HG02763 (cell line): ENCODE results near the gene ARMC12.
A peak's percentile ranks its signal among the peaks of the same experiment; 100 is the strongest.
"Not testable (repeated sequence)": the region's sequence is repeated elsewhere in the genome, so short reads cannot be mapped to it uniquely, and the experiment has no call there.

ENCODE experiments used
- ATAC-seq: cut with Tn5 transposase; IDR thresholded peaks from one replicate; pipeline ENCODE4 v1.9.1; 2021; ENCODE audit warnings: mild to moderate bottlenecking, moderate library complexity; ENCODE audit not compliant: unreplicated experiment

ARMC12 gene

GRCh38 chr6:35736982-35737412 is at the start of gene ARMC12:
Gene ARMC12, plus strand, starts transcription at chr6:35737032. Its CDS starts 77 bp downstream, at chr6:35737109.
- no peak for ATAC-seq

GRCh38 chr6:35687658-35688604 is 48.9 kb upstream of the ARMC12 start:
- peak; percentile 38 for ATAC-seq

DNA sequence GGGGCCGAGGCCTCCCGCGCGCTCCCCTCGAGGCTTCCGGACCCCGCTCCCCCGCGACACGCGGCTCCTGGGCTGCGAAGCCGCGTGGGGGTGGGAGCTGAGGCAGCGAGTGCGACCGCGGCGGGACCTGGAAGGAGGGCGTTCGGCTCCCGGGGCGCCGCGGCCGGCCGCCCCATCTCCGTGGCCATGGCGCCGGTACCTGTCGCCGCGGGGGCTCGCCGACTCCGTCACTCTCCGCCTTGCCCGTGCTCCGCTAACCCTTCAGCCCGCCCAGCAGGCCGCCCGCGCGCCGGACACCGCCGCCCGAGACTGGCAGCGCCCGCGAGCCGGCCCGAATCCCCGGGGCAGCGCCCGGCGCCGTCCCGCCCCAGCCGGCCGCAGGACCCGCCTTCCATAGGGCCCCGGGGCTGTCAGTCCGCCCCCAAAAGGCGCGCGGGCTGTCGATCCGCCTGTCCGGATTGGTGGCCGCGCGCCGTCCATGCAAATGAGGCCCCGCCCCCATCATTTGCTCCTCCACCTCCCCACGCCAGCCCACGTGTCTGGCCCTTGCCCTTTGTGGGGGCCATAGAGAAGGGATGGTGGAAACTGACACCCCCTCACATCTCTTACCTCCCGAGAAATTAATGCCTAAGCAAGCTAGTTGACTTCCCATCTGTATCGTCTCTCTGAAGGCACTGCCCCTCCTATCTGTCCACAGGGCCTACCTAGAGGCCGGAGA is 48.1 kb upstream of the ARMC12 start, which contains the start of gene FKBP5:
TSS of gene FKBP5 (minus strand) at position 311 of the 718 bp plus-strand sequence. CDS start 46,091 bp downstream, outside the sequence.
- ATAC-seq, result peak; percentile 87

- not testable (repeated sequence) for ATAC-seq
Observed at GRCh38 chr6:35690006-35690405, 46.8 kb upstream of the ARMC12 start.

- no peak for ATAC-seq
Observed at GRCh38 chr6:35690484-35690883, 46.3 kb upstream of the ARMC12 start.

- ATAC-seq, result no peak
Observed at GRCh38 chr6:35691027-35691824, 45.6 kb upstream of the ARMC12 start.

GRCh38 chr6:35694462-35694861 is 42.4 kb upstream of the ARMC12 start:
- no peak for ATAC-seq

DNA sequence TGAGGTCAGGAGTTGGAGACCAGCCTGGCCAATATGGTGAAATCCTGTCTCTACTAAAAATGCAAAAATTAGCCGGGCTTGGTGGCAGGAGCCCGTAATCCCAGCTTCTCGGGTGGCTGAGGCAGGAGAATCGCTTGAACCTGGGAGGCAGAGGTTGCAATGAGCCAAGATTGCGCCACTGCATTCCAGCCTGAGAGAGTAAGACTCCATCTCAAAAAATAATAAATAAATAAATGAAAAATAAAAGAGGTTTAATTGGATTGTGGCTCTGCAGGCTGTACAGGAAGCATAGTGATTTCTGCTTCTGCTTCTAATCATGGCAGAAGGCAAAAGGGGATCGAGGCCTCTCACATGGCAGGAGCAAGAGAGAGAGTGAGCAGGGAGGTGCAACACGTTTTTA is 38.4 kb upstream of the ARMC12 start:
- ATAC-seq, result not testable (repeated sequence)

DNA sequence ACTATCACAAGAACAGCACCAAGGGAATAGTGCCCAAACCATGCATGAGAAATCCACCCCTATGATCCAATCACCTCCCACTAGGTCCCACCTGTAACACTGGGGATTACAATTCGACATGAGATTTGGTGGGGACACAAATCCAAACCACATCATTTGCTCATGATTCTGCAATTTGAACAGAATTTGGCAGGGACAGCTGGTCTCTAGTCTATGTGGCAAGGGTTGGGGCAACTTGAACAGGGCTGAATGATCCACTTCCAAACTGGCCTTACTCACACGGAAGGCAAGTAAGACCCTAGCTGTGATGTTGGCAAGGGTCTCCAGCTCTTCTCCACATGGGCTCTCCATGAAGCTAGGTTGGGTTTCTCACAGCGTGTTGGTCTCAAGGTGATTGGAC is 38.0 kb upstream of the ARMC12 start:
- no peak for ATAC-seq

DNA sequence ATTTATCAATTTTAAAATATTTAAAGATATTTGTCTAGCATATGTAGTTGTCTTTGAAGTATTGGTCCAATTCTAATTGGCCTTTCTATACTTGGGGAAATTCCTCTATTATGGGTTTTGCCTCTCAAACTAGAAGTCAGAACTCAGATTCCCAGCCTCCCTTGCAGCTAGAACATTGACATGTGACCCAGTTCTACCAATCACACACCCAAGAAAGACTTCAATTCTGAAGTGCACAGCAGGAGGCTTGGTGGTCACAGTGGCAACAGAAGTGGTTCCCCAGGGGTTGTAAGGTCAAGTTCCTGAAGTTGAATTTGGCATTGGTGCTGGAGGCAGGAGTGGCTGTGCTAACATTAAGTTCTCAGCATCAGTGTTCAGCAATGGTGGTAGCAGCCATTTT is 33.3 kb upstream of the ARMC12 start:
- ATAC-seq, result no peak

GRCh38 chr6:35706468-35706867 is 30.4 kb upstream of the ARMC12 start:
- no peak for ATAC-seq

DNA sequence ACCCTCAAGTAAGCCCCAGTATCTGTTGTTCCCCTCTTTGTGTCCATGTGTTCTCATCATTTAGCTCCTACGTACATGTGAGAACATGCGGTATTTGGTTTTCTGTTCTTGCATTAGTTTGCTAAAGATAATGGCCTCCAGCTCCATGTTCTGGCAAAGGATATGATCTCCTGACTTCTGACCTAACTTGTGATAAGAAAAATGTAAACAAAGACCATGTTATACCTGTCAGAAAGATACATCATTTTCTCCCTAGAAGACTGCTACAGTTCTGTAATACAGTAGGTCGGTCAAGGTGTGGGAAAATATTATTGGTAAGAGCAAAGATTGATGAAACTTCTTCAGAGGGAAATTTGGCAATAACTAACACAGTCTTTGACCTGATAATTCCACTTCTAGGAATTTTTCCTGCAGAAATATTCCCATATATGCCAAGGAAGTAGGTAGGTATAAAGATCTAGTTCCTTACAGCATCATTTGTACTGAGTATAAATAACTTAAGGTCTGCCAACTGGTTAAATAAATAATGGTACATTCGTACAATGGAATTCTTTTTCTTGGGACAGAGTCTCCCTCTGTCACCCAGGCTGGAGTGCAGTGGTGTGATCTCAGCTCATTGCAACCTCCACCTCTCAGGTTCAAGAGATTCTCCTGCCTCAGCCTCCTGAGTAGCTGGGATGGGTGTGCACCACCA is 29.0 kb upstream of the ARMC12 start:
- no peak for ATAC-seq

DNA sequence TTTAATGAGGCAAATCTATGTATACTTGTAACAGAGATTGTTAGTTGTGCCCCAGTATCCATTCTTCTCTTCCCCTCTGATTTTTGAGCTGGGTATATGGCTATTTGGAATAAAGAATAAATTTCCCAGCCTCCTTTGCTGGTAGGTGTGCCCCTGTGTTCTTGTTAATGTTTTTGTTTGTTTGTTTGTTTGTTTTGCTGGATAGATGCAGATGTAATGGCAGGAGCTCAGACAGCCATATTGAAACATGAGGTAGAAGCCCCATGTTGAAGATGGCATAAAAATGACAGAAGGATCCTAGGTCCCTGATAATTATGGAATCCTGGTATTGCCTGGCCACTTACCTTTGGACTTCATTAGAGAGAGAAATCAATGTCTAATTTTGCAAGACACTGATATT is 28.2 kb upstream of the ARMC12 start:
- no peak for ATAC-seq

DNA sequence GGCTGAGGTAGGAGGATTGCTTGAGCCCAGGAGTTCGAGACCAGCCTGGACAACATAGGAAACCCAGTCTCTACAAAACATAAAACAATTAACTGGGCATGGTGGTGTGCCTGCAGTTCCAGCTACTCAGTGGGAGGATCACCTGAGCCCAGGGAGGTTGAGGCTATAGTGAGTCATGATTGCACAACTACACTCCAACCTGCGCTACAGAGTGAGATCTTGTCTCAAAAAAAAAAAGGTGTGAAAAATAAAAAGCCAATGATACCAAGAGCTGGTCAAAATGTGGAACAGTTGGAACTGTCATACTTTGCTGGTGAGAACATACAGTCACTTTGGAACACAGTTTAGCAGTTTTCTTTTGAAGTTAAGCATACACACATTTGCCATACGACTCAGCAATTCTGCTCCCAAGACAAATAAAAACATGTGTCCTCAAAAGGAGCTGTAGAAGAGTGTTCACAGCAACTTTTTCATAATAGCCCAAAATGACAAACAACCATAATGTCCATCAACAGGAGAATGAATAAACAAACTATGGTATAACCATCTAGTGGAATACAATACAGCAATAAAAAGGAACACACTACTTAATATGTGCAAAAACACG is 26.5 kb upstream of the ARMC12 start:
- no peak for ATAC-seq

DNA sequence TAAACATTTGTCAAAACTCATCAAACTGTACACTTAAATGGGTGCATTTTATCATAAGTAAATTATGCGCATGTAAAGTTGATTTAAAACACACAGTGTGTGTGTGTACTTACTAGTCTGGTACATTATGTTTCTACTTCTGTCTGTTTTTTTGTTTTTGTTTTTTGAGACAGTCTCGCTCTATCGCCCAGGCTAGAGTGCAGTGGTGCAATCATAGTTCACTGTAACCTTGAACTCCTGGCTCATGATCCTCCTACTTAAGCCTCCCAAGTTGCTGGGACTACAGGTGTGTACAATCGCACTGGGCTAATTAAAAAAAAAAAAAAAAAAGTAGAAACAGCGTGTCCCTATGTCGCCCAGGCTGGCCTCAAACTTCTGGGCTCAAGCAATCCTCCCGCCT is 25.1 kb upstream of the ARMC12 start:
- ATAC-seq, result no peak

DNA sequence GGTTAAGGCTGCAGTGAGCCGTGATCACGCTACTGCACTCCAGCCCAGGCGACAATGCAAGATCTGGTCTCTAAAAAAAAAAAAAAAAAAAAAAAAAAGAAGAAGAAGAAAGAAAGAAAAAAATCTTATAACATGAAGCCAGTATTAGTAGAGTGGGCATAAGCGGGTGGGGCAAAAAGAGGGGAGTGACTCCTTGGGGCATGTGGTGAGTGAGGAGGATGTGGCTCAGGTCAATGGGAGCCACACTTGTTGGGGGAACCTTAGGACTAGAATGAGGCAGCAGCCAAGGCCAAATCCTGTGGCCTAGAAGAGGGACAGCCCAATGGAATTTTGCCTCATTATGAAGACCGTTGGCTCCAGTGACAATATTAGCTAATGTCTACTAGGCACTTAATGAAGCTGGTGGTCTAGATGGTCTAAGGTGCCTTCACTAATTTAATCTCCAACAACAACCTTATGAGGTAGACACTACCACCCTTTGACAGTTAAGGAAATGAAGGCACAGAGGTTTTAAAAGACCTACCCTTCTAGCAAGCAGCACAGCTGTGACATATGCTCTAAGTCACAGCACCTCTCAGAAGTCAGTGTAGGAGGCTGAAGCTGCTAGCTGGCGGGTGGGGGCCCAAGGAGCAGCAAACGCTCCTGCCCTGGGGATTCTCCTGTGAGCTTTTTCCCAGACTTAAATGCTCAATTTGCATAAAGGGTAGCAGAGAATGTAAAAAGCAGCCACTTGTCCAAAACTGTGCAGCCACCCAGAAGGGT is 23.6 kb upstream of the ARMC12 start:
- no peak for ATAC-seq

- ATAC-seq, result no peak
Observed at GRCh38 chr6:35716798-35717197, 20.0 kb upstream of the ARMC12 start.

DNA sequence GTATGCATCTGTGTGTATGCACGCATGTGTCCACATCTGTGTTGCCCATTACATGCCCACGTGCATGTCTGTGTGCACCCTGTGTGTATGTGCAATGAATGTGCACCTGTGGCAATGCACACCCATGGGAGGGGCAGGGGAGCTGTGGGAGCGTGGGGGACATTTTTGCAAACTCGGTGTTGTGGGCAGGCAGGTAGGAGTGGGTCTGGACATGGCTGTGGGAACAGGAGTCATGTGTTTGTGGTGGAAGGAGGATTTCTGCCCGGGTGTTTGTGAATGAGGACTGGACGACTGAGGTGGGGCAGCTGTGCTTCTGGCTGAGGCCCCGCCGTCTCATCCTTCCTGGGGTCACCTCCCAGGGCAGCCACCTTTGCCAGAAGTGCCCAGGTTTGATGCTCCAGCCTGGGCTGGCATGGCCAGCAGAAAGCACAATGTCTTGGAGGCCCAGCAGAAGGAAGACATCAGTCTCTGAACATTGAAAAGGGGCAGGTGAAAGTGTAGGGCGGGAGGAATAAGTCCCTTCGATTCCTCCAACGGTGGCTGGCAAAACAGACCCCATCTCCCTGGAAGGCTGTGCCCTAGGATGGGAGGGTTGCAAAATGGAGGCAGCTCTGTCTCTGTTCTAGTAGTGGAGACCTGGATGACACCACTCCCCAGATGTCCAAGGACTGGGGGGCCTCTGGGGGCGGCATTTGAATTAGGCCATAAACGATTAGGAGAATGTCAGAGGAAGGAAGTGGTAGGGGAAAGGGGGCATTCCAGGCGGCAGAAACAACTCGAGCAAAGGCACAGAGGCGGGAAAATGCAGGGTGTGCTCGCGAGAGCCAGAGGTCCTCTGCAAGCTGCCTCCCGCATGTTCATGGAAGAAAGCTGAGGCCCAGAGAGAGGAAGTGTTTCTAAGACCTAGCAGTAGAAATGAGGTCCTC is 19.1 kb upstream of the ARMC12 start:
- no peak for ATAC-seq
